ENCODE measurements around the gene SCLY.

- TF ChIP-seq ZNF761 (CRISPR knock-in tag; conservative IDR thresholded peaks at IDR 0.05) (no peak), DNMT3B (CRISPR knock-in tag; conservative IDR thresholded peaks at IDR 0.05) (no peak), EP300 (IDR thresholded peaks at IDR 0.05; ENCODE audit: low read depth in 2 of 2, low read length in 2 of 2) (no peak), EP300 (CRISPR knock-in tag; IDR thresholded peaks at IDR 0.05; ENCODE audit: borderline replicate concordance) (no peak), ZNF367 (CRISPR knock-in tag; IDR thresholded peaks at IDR 0.05; ENCODE audit: borderline replicate concordance) (no peak), ZNF574 (CRISPR knock-in tag; IDR thresholded peaks at IDR 0.05) (no peak), ZFP41 (CRISPR knock-in tag; IDR thresholded peaks at IDR 0.05; ENCODE audit: borderline replicate concordance) (no peak), ZFP36L1 (CRISPR knock-in tag; IDR thresholded peaks at IDR 0.05) (no peak)
- TF ChIP-seq, protein P1, sequence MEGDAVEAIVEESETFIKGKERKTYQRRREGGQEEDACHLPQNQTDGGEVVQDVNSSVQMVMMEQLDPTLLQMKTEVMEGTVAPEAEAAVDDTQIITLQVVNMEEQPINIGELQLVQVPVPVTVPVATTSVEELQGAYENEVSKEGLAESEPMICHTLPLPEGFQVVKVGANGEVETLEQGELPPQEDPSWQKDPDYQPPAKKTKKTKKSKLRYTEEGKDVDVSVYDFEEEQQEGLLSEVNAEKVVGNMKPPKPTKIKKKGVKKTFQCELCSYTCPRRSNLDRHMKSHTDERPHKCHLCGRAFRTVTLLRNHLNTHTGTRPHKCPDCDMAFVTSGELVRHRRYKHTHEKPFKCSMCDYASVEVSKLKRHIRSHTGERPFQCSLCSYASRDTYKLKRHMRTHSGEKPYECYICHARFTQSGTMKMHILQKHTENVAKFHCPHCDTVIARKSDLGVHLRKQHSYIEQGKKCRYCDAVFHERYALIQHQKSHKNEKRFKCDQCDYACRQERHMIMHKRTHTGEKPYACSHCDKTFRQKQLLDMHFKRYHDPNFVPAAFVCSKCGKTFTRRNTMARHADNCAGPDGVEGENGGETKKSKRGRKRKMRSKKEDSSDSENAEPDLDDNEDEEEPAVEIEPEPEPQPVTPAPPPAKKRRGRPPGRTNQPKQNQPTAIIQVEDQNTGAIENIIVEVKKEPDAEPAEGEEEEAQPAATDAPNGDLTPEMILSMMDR (CRISPR knock-in tag; IDR thresholded peaks at IDR 0.05), result no peak
Observed at GRCh38 chr2:238145046-238145445, 84.2 kb downstream of the SCLY start.
